ENCODE measurements around the gene EFCC1. TPM values are rescaled to one million over a fixed set of nuclear protein-coding genes. Genes with fewer than 3 reads are reported as not detected.

EFCC1 gene
- total RNA-seq, 4 donors from 2014 or later: 0.76 to 2.5 (median 1.1) TPM

- Histone ChIP-seq H3K9me3 (no peaks in the 10 kb centered on the region), H3K27ac (no peak overlapping the region), H3K36me3 (no peaks in the 10 kb centered on the region), H3K4me1 (no peaks in the 10 kb centered on the region), H3K4me3 (no peak overlapping the region), H3K27me3 (no peaks in the 10 kb centered on the region)
- no peak for DNase-seq (ENCODE audit: low spot score in 2 of 2)
- WGBS: 86% methylated on average over 9 of the region's 9 CpGs
- TF ChIP-seq EP300 (IDR thresholded peaks at IDR 0.05) (no peak), POLR2AphosphoS5 (IDR thresholded peaks at IDR 0.05) (no peak), CTCF (IDR thresholded peaks at IDR 0.05) (no peak)
Measured at GRCh38 chr3:128983293-128984069, 17.6 kb upstream of the EFCC1 start.

- H3K36me3 ChIP-seq: no peaks in the 10 kb centered on the region
- no peaks in the 10 kb centered on the region for H3K9me3 ChIP-seq
- no peaks in the 10 kb centered on the region for H3K4me1 ChIP-seq
- H3K27ac ChIP-seq: no peak overlapping the region
- no peaks in the 10 kb centered on the region for H3K27me3 ChIP-seq
- WGBS: 81% methylated on average over 3 of the region's 3 CpGs
- no peak for DNase-seq (ENCODE audit: low spot score in 2 of 2)
- TF ChIP-seq POLR2AphosphoS5 (IDR thresholded peaks at IDR 0.05): no peak
- TF ChIP-seq POLR2A (IDR thresholded peaks at IDR 0.05): no peak
- no peak for TF ChIP-seq EP300 (IDR thresholded peaks at IDR 0.05)
- no peak for TF ChIP-seq CTCF (IDR thresholded peaks at IDR 0.05)
- no peak overlapping the region for H3K4me3 ChIP-seq
Measured at GRCh38 chr3:128984596-128984995, 16.5 kb upstream of the EFCC1 start.

DNA sequence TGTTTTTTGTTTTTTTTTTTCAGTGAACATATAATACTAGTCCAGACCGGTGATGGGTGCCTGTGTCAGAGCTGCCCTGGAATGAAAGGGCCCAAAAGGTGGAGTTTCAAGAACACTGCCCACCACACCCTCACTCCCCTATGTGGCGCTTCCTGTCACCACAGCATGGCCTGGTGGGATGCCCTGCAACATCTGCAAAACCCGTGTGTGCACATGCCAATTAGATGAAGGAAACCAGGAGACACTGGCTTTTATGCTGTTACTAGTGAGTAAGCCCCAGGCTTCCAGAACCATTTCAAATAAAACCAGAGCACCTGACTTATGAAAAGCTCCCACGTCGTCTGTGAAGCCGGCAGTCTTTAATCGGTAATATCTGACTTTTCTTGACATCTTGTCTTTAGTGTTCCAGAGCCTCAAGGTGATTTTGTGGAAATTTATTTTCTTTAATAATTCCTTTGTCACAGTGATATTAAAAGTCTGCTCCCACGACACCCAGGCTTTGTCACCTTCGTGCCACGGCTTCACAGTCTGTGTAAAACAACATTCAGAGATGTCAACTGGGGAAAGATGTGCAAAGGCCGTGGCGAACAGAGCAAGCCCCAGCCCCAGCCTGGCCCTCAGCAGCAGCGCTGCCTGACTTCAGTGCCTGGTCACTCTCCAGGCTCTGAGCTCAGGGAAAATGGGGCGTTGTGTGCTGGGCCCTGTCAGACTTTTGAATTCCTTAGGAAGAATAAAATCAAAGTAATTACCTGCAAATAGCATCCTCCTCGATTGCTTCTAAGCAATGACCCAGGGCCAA is 13.6 kb upstream of the EFCC1 start:
- Histone ChIP-seq H3K27me3 (no peaks in the 10 kb centered on the region), H3K27ac (no peak overlapping the region), H3K4me3 (no peak overlapping the region), H3K4me1 (no peaks in the 10 kb centered on the region), H3K9me3 (no peaks in the 10 kb centered on the region), H3K36me3 (no peaks in the 10 kb centered on the region)
- no peak for TF ChIP-seq EP300 (IDR thresholded peaks at IDR 0.05)
- no peak for TF ChIP-seq POLR2A (IDR thresholded peaks at IDR 0.05)
- no peak for TF ChIP-seq CTCF (IDR thresholded peaks at IDR 0.05)
- no peak for TF ChIP-seq POLR2AphosphoS5 (IDR thresholded peaks at IDR 0.05)
- DNase-seq (ENCODE audit: low spot score in 2 of 2): no peak
- 87% methylated on average over 15 of the region's 15 CpGs for WGBS

DNA sequence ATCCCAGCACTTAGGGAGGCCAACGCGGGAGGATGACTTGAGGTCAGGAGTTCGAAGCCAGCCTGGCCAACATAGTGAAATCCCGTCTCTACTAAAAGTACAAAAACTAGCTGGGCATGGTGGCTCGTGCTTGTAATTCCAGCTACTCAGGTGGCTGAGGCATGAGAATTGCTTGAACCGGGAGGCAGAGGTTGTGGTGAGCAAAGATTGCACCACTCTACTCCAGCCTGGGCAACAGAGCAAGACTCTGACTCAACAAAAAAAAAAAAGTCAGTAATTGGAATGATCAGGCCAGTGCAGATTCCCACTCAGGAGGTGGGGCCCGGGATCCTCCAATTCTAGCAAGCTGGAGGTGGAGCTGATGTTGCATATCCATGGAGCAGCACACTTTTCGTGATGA is 12.8 kb upstream of the EFCC1 start:
- 81% methylated on average over 8 of the region's 8 CpGs for WGBS
- no peaks in the 10 kb centered on the region for H3K27me3 ChIP-seq
- TF ChIP-seq POLR2A (IDR thresholded peaks at IDR 0.05): no peak
- TF ChIP-seq CTCF (IDR thresholded peaks at IDR 0.05): no peak
- no peak overlapping the region for H3K27ac ChIP-seq
- H3K9me3 ChIP-seq: no peaks in the 10 kb centered on the region
- H3K4me3 ChIP-seq: no peak overlapping the region
- peaks cover 4% of the 10 kb centered on the region for H3K4me1 ChIP-seq
- DNase-seq (ENCODE audit: low spot score in 2 of 2): no peak
- H3K36me3 ChIP-seq: no peaks in the 10 kb centered on the region

GRCh38 chr3:128991355-128991895 is 9.7 kb upstream of the EFCC1 start:
- no peaks in the 10 kb centered on the region for H3K27me3 ChIP-seq
- H3K4me1 ChIP-seq: peaks cover 18% of the 10 kb centered on the region
- no peak overlapping the region for H3K27ac ChIP-seq
- no peaks in the 10 kb centered on the region for H3K36me3 ChIP-seq
- DNase-seq (ENCODE audit: low spot score in 2 of 2): no peak
- no peaks in the 10 kb centered on the region for H3K9me3 ChIP-seq
- H3K4me3 ChIP-seq: no peak overlapping the region
- TF ChIP-seq CTCF (IDR thresholded peaks at IDR 0.05): no peak
- TF ChIP-seq POLR2AphosphoS5 (IDR thresholded peaks at IDR 0.05): no peak
- TF ChIP-seq POLR2A (IDR thresholded peaks at IDR 0.05): no peak
- TF ChIP-seq EP300 (IDR thresholded peaks at IDR 0.05): no peak
- WGBS: 94% methylated on average over 18 of the region's 18 CpGs
